HG02973 (cell line): ENCODE measurements around the gene EDRF1.
"Not testable (repeated sequence)": the region's sequence is repeated elsewhere in the genome, so short reads cannot be mapped to it uniquely, and the experiment has no call there.

Experiments used
- ATAC-seq: cut with Tn5 transposase; IDR thresholded peaks from one replicate; pipeline ENCODE4 v1.9.1; 2021; ENCODE audit warnings: moderate library complexity; ENCODE audit not compliant: unreplicated experiment

Gene EDRF1

DNA sequence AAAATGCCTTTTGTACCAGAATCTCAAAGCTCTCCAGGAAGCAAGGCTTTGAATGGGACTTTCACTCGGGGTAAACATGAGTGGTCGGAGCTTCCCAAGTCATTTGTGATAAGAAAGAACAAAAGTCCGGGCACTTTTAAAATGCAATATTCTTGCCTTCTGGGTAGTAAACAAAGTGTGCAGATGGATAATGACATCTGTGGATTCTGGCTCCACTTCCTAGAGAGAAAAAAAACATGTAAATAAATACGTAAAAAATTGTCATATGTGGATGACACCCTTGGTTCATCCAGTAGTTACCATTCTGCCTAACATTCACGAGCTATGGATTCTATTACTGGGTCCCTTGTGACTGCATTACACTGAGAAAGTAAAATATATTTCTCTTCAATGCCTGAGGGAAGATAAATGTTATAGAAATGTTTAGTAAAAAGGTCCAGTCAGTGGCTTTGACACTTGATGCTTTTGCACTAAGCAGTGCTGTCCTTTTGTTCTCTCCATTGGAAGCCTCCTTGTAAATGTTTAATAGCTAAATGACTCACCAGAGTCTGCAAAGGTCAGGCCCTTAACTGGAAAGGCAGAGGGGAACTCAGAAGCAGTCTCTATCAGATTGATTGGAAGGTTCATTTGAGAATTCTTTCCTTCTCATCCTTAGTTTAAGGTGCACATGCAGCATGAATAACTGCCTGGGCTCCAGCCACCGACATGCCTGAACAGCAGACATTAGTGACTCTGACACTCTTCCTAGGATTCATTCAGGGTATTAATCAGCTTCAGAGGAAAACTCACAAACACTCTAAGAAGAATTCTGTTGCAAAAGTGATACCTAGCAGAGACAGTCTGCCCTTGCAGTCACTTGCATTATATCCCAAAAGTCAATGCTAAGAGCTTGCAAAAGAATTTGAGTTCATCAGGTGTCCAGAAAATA is 11.7 kb upstream of the EDRF1 start:
- ATAC-seq: no peak

- ATAC-seq: no peak
Measured at GRCh38 chr10:125708971-125709503, 10.5 kb upstream of the EDRF1 start.

DNA sequence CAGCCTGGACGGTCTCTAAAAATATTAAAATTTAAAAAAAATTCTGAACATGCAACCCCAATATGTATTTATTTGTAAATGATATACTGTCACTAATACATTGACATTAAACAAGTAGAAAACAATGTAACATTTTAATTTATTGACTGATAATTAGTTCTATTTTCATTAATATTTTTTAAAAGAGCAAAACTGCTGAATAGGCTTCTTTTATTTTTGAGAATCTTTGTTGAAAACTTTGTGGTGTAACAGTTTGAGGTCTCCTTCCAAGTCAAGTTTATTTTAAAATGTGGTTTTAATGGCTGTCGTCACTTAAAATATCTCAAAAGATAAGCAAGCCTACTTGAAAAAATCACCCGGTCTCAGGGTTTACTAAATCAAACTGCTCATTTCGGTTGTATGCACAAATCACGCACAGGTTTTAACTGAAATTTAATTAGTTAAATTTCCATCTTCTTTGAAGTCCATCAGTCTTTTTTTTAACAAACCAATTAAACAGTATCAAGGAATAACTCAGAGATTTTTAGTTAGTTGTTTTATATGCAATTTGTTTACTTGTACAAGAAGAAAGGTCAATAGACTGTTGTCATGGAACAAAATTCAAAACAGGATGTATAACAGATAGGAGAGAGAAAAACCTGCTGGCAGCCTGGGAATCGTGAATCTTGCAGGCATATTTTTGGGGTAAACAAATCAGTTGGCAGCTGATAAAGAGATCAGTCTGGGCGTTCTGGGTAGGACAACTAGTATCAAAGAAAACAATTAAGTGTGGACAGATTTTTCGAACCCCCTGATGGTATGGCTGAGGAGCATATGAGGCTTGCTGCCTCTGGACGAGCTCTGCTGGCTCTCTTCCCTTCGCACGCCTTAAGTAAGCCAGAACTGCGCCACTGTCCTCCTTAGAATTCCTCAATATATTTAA is 9.7 kb upstream of the EDRF1 start:
- no peak for ATAC-seq

DNA sequence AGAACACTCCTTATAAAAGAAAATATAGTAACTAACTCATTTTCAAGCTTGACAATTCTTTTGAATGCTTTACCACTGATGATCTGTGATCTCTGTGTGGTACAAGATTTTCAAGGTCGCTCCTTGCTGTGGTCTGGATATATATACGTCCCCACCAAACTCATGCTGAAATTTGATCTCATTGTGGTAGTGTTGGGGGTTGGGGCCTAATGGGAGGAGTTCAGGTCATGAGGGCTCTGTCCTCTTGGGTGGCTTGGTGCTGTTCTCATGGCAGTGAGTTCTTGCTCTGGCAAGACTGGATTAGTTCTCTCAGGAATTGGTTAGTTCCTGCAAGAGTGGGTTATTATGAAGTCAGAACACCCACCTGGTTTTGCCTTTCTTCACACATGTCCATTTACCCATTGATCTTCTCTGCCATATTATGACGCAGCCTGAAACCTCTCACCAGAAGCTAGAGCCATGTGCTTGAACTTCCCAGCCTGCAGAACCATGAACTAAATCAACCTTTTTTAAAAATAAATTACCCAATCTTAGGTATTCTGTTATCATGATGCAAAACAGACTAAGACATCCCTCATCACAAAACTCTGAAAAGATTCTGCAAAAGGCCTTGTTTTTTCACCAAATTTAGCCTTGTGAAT is 8.3 kb upstream of the EDRF1 start:
- no peak for ATAC-seq

DNA sequence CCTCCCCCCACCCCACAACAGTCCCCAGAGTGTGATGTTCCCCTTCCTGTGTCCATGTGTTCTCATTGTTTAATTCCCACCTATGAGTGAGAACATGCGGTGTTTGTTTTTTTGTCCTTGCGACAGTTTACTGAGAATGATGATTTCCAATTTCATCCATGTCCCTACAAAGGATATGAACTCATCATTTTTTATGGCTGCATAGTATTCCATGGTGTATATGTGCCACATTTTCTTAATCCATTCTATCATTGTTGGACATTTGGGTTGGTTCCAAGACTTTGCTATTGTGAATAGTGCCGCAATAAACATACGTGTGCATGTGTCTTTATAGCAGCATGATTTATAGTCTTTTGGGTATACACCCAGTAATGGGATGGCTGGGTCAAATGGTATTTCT is 4.8 kb upstream of the EDRF1 start:
- not testable (repeated sequence) for ATAC-seq

- ATAC-seq: no peak
Measured at GRCh38 chr10:125720002-125720382, 483 bp downstream of the EDRF1 start.

DNA sequence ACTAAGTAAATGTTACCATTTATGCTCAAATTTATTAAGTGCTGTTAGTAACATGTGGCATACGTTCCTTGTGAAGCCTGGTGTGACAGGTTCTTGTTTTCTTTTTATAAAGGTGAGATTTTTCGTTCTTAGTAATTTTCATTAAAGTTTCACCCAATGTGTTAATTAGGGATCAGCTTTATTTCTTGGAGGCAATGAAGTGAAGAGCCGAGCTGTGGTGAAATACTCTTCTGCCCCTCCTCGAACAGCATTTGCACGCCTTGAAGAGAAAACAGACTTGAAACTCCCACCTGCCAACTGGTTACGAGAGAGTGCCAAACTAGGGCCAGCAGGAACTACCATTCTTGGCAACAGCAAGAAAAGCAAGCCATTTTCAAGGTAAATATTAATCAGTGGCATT is 1.5 kb downstream of the EDRF1 start:
- ATAC-seq: no peak

- ATAC-seq: no peak
Measured at GRCh38 chr10:125722811-125723210, 3.3 kb downstream of the EDRF1 start.

GRCh38 chr10:125726914-125727313 is 7.4 kb downstream of the EDRF1 start:
- no peak for ATAC-seq

- ATAC-seq: no peak
Measured at GRCh38 chr10:125727436-125727835, 7.9 kb downstream of the EDRF1 start.

- ATAC-seq: no peak
Measured at GRCh38 chr10:125734148-125734547, 14.6 kb downstream of the EDRF1 start.

GRCh38 chr10:125734823-125735222 is 15.3 kb downstream of the EDRF1 start:
- ATAC-seq: no peak

DNA sequence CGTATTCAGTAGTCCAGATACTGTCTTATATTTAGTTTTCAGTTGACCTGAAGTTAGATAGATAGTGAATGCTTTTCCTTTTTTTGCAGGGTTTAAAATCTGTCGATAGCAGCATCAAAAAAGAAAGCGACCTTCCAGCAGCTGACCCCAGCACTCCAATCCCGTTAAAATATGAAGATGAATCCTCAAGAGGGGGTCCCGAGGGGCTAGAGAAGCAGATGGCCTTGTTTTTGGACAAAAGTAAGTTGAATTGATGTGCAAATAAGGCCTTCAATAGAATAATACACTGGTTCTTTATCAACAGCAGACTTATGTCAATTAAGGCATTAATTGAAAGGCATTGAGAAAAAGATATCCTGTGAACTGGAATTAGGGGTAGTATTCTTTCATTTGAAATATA is 18.7 kb downstream of the EDRF1 start:
- ATAC-seq: no peak

- no peak for ATAC-seq
Measured at GRCh38 chr10:125739994-125740679, 20.6 kb downstream of the EDRF1 start.

GRCh38 chr10:125742465-125742864 is 23.0 kb downstream of the EDRF1 start:
- ATAC-seq: no peak

DNA sequence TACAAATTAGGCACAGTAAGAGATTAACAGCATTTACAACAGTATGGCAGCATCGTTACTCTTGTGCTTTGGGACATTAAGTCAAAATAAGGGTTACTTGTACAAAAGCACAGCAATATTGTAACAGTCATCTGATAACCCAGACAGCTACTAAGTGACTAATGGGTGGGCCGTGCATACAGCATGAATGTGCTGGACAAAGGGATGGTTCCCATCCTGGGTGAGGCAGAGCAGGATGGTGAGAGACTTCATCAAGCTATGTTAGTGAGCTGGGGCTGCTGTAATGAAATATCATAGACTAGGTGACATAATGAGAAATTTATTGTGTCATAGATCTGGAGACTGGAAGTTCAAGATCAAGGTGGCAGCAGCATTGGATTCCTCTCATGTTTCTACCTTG is 25.4 kb downstream of the EDRF1 start:
- no peak for ATAC-seq

DNA sequence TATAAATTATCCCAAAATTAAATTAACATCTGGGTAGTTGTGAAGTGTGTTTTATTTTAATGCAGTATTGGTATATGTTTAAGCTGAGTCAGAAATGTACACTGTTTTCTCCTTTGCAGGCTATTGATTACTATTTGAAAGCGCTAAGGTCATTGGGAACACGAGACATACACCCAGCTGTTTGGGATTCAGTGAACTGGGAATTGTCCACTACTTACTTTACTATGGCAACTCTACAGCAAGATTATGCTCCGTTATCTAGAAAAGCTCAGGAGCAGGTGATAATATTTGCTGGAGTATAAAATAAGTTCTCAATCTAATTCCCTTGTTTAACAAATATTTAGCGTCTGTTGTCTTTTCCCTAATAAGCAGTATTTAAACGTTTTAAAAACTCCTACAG is 27.9 kb downstream of the EDRF1 start:
- no peak for ATAC-seq

- ATAC-seq: no peak
Measured at GRCh38 chr10:125756196-125756595, 36.7 kb downstream of the EDRF1 start.

DNA sequence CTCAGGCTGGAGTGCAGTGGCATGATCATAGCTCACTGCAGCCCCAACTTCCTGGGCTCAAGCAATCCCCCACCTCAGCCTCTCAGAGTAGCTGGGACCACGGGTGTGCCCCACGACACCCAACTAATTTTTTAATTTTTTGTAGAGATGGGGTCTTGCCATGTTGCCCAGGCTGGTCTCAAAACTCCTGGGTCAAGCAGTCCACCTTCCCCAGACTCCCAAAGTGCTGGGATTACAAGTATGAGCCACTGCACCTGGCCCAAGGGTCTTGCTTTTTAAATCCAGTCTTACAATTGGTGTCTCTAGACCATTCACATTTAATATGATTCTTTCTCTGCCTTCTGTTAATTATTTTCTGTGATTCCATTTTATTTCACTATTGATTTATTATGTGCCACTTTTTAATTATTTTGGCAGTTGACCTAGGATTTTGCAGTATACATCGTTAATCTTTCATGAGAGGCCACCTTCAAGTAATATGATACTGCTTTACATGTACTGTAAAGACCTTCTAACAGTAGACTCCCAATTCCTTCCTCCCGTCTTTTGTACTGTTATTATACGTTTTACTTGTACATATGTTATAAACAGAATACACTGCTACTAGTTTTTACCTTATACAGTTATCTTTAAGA is 37.5 kb downstream of the EDRF1 start:
- no peak for ATAC-seq

- no peak for ATAC-seq
Measured at GRCh38 chr10:125757742-125758141, 38.2 kb downstream of the EDRF1 start.
